SK-N-SH (cell line): ENCODE results near the gene GIPC2. TPM values are rescaled to one million over a fixed set of nuclear protein-coding genes. Genes with fewer than 3 reads are reported as not detected.

Experiments
- CTCF ChIA-PET: fragments of 300-600, 350-600 bp; formaldehyde crosslinking; extraction: SDS; loops from one replicate; lab custom pipeline; 2021; lab: Yijun Ruan, JAX
- POLR2A ChIA-PET: fragments of 350-600 bp; sonication (Branson Sonifier 250); formaldehyde crosslinking; extraction: SDS; loops from one replicate; lab custom pipeline; 2020; ENCODE audit warnings: antibody characterized with exemption, inconsistent platforms; lab: Yijun Ruan, JAX
- DNase-seq: peaks from one replicate; pipeline ENCODE4 v3.0.0; 2012
- H2AFZ ChIP-seq: fragments of 200-600 bp; sonication (generic); 2 replicates; pipeline ENCODE4 v1.8.1; 2016; ENCODE audit warnings: antibody characterized with exemption, mild to moderate bottlenecking, low read depth
- H3F3A ChIP-seq: fragments of 200-600 bp; sonication (generic); replicated peaks from 2 replicates; pipeline ENCODE3; 2016; ENCODE audit warnings: antibody characterized with exemption, mild to moderate bottlenecking; ENCODE audit not compliant: insufficient read depth
- H3K27ac ChIP-seq, 2 experiments: fragments of 200-500 bp in 1 of 2; fragments of 200-600 bp in 1 of 2; sonication (Bioruptor generic) in 1 of 2; sonication (generic), shearing (Covaris generic) in 1 of 2; 2 replicates each; pipeline versions ENCODE4 v1.5.1 to v1.6.1; 2014 to 2016; ENCODE audit warnings: low read depth in 2 of 2, inconsistent platforms in 1 of 2, low read length in 1 of 2, mild to moderate bottlenecking in 1 of 2, mixed read lengths in 1 of 2
- H3K27me3 ChIP-seq: fragments of 200-600 bp; sonication (generic), shearing (Covaris generic); 2 replicates; pipeline ENCODE4 v1.6.1; 2016; ENCODE audit warnings: mixed run types; ENCODE audit not compliant: insufficient read depth
- H3K36me3 ChIP-seq, 2 experiments: fragments of 200-500 bp in 1 of 2; fragments of 200-600 bp in 1 of 2; sonication (Bioruptor generic) in 1 of 2; sonication (generic) in 1 of 2; replicated peaks in 1 of 2; 2 replicates each; pipeline versions ENCODE3 to v1.5.1; 2014 to 2016; ENCODE audit warnings: low read length in 1 of 2, mild to moderate bottlenecking in 1 of 2; ENCODE audit not compliant: insufficient read depth in 2 of 2, control insufficient read depth in 1 of 2
- H3K4me1 ChIP-seq, 2 experiments: fragments of 200-500 bp in 1 of 2; fragments of 200-600 bp in 1 of 2; sonication (Bioruptor generic) in 1 of 2; sonication (generic), shearing (Covaris generic) in 1 of 2; 2 replicates each; pipeline versions ENCODE4 v1.5.1 to v1.6.1; 2014 to 2016; ENCODE audit warnings: low read depth in 1 of 2, low read length in 1 of 2, mixed run types in 1 of 2; ENCODE audit not compliant: insufficient read depth in 2 of 2, control insufficient read depth in 1 of 2
- H3K4me2 ChIP-seq: fragments of 200-600 bp; sonication (generic), shearing (Covaris generic); 2 replicates; pipeline ENCODE4 v1.6.1; 2017; ENCODE audit warnings: mixed run types
- H3K4me3 ChIP-seq, 2 experiments: fragments of 200-500 bp in 1 of 2; fragments of 200-600 bp in 1 of 2; sonication (Bioruptor generic) in 1 of 2; sonication (generic), shearing (Covaris generic) in 1 of 2; 2 replicates each; pipeline versions ENCODE4 v1.5.1 to v1.8.1; 2014 to 2016; ENCODE audit warnings: low read depth in 2 of 2, inconsistent platforms in 1 of 2, low read length in 1 of 2, mild to moderate bottlenecking in 1 of 2, mixed read lengths in 1 of 2, moderate library complexity in 1 of 2
- H3K79me2 ChIP-seq: fragments of 200-600 bp; sonication (generic); 2 replicates; pipeline ENCODE4 v1.8.1; 2017; ENCODE audit warnings: mild to moderate bottlenecking; ENCODE audit not compliant: insufficient read depth
- H3K9ac ChIP-seq: fragments of 200-600 bp; sonication (generic); 2 replicates; pipeline ENCODE4 v1.6.1; 2017; ENCODE audit warnings: mixed run types
- H3K9me2 ChIP-seq: fragments of 200-600 bp; sonication (generic); 2 replicates; pipeline ENCODE4 v1.6.1; 2017; ENCODE audit warnings: mixed run types
- H3K9me3 ChIP-seq: fragments of 200-600 bp; sonication (generic); 2 replicates; pipeline ENCODE4 v1.6.1; 2017; ENCODE audit warnings: mixed run types, mild to moderate bottlenecking, moderate library complexity
- H4K20me1 ChIP-seq: fragments of 200-600 bp; sonication (generic); 2 replicates; pipeline ENCODE4 v1.6.1; 2017; ENCODE audit warnings: mild to moderate bottlenecking, mixed run types; ENCODE audit not compliant: insufficient read depth
- ELF1 ChIP-seq: IDR thresholded peaks from 2 replicates; pipeline ENCODE4 v1.4.0; 2012
- EP300 ChIP-seq, 2 experiments: IDR thresholded peaks; 2 replicates each; pipeline versions ENCODE4 v1.4.0 to v1.6.1; 2012; ENCODE audit warnings: borderline replicate concordance in 1 of 2, low read depth in 1 of 2, low read length in 1 of 2
- FOXM1 ChIP-seq: IDR thresholded peaks from 2 replicates; pipeline ENCODE4 v1.4.0; 2012; ENCODE audit warnings: low read depth, mild to moderate bottlenecking
- NFIC ChIP-seq: IDR thresholded peaks from 2 replicates; pipeline ENCODE4 v1.4.0; 2012; ENCODE audit warnings: borderline replicate concordance
- NRF1 ChIP-seq: IDR thresholded peaks from 2 replicates; pipeline ENCODE4 v1.6.1; 2012; ENCODE audit warnings: low read depth, mild to moderate bottlenecking, low read length
- POLR2AphosphoS5 ChIP-seq: IDR thresholded peaks from 2 replicates; pipeline ENCODE4 v1.6.1; 2012; ENCODE audit warnings: low read depth, low read length
- RAD21 ChIP-seq: IDR thresholded peaks from 2 replicates; pipeline ENCODE4 v1.6.1; 2012; ENCODE audit warnings: mild to moderate bottlenecking, low read length
- RFX5 ChIP-seq: IDR thresholded peaks from 2 replicates; pipeline ENCODE4 v1.6.1; 2012; ENCODE audit warnings: mild to moderate bottlenecking, improper control_type of control experiment, low read length
- RXRA ChIP-seq: IDR thresholded peaks from 2 replicates; pipeline ENCODE4 v1.4.0; 2012; ENCODE audit warnings: low read depth, mild to moderate bottlenecking, borderline replicate concordance
- SIN3A ChIP-seq: IDR thresholded peaks from 2 replicates; pipeline ENCODE4 v1.6.1; 2012; ENCODE audit warnings: low read depth, mild to moderate bottlenecking, low read length, moderate library complexity, borderline replicate concordance
- SMC3 ChIP-seq: IDR thresholded peaks from 2 replicates; pipeline ENCODE4 v1.6.1; 2012; ENCODE audit warnings: low read depth, low read length, improper control_type of control experiment
- TAF1 ChIP-seq: IDR thresholded peaks from 2 replicates; pipeline ENCODE4 v1.6.1; 2012; ENCODE audit warnings: low read depth, mild to moderate bottlenecking, low read length, moderate library complexity, borderline replicate concordance
- TCF12 ChIP-seq: IDR thresholded peaks from 2 replicates; pipeline ENCODE4 v1.4.0; 2012
- TEAD4 ChIP-seq: IDR thresholded peaks from 2 replicates; pipeline ENCODE4 v1.4.0; 2012; ENCODE audit warnings: mild to moderate bottlenecking, borderline replicate concordance; ENCODE audit not compliant: insufficient read depth
- WGBS: methylation state at CpG from one replicate; pipeline ENCODE4 v1.1.6; 2017; ENCODE audit warnings: low lambda C conversion rate; 5-methylcytosine and 5-hydroxymethylcytosine counted together
- polyA plus RNA-seq, 3 experiments: library from polyadenylated mRNA; depleted of rRNA; stranded (reverse); fragments of >200 nt; gene quantifications; 2 replicates each; pipeline ENCODE4 v1.2.3, GENCODE V29; 2012
- TF ChIP-seq, protein P1 (sequence below): IDR thresholded peaks from 2 replicates; pipeline ENCODE4; 2012
- TF ChIP-seq, protein P2 (sequence below): fragments of 150-350 bp; IDR thresholded peaks from 2 replicates; pipeline ENCODE4 v1.6.1; 2017; ENCODE audit warnings: antibody characterized with exemption, low read length, low read depth, borderline replicate concordance
- TF ChIP-seq, protein P3 (sequence below): fragments of 150-350 bp; IDR thresholded peaks from 2 replicates; pipeline ENCODE4 v1.6.1; 2016; ENCODE audit warnings: mild to moderate bottlenecking, low read depth, low read length
- TF ChIP-seq, protein P4 (sequence below): IDR thresholded peaks from 2 replicates; pipeline ENCODE4 v1.4.0; 2012; ENCODE audit warnings: low read depth, borderline replicate concordance
- TF ChIP-seq, protein P5 (sequence below): IDR thresholded peaks from 2 replicates; pipeline ENCODE4 v1.6.1; 2012; ENCODE audit warnings: mild to moderate bottlenecking, low read depth, low read length, moderate library complexity

Gene GIPC2
- polyA plus RNA-seq, 1 of the 3 experiments (the other 2 are of a cell fraction): 0.02 TPM

DNA sequence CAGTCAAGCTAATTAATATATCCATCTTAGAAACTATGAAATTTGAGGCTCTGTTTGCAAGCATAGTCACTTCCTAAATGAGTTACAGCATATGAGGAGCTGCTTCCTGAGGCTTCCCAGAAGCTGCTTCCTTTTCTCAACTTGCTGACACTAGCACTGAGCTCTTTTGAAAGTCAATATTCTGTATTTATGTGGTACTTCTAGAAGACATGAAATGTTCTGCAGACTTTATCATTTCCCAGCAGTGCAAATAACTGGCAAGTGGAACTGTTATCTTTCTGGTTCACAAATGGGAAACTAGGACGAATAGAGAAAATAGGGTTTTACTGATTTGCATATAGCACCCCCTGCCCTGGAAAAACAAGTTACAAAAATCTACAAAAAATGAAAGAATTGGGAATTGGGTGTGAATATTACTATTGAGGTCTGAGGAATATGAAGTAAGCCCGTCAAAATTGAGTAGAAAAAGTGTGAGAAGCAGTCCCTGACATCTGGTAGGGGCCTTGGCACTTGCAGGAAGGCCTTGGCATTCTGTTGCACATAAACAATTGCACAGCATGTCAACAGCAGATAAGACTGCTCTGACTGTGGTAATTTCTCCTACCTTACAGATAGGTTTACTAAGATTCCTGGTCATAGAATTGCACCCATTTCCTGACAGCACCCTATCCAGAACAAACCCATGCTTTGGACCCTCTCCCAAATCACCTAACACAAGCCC is 7.1 kb downstream of the GIPC2 start:
- H3K4me1 ChIP-seq: no peaks in the 10 kb centered on the region; a peak in 1 of 4 replicates
- CTCF ChIA-PET: no interaction called here
- no peak overlapping the region for H3K27ac ChIP-seq
- no peak for DNase-seq
- TF ChIP-seq POLR2AphosphoS5 (no peak), RFX5 (no peak), RAD21 (no peak), NFIC (no peak), ELF1 (no peak)
- TF ChIP-seq, protein P1, sequence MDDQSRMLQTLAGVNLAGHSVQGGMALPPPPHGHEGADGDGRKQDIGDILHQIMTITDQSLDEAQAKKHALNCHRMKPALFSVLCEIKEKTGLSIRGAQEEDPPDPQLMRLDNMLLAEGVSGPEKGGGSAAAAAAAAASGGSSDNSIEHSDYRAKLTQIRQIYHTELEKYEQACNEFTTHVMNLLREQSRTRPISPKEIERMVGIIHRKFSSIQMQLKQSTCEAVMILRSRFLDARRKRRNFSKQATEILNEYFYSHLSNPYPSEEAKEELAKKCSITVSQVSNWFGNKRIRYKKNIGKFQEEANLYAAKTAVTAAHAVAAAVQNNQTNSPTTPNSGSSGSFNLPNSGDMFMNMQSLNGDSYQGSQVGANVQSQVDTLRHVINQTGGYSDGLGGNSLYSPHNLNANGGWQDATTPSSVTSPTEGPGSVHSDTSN: no peak
- TF ChIP-seq, protein P2, sequence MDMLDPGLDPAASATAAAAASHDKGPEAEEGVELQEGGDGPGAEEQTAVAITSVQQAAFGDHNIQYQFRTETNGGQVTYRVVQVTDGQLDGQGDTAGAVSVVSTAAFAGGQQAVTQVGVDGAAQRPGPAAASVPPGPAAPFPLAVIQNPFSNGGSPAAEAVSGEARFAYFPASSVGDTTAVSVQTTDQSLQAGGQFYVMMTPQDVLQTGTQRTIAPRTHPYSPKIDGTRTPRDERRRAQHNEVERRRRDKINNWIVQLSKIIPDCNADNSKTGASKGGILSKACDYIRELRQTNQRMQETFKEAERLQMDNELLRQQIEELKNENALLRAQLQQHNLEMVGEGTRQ: no peak
- TF ChIP-seq, protein P3, sequence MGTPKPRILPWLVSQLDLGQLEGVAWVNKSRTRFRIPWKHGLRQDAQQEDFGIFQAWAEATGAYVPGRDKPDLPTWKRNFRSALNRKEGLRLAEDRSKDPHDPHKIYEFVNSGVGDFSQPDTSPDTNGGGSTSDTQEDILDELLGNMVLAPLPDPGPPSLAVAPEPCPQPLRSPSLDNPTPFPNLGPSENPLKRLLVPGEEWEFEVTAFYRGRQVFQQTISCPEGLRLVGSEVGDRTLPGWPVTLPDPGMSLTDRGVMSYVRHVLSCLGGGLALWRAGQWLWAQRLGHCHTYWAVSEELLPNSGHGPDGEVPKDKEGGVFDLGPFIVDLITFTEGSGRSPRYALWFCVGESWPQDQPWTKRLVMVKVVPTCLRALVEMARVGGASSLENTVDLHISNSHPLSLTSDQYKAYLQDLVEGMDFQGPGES: no peak
- TF ChIP-seq, protein P4, sequence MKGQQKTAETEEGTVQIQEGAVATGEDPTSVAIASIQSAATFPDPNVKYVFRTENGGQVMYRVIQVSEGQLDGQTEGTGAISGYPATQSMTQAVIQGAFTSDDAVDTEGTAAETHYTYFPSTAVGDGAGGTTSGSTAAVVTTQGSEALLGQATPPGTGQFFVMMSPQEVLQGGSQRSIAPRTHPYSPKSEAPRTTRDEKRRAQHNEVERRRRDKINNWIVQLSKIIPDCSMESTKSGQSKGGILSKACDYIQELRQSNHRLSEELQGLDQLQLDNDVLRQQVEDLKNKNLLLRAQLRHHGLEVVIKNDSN: no peak
- no peaks in the 10 kb centered on the region for H3K9me2 ChIP-seq
- H3K27me3 ChIP-seq: no peaks in the 10 kb centered on the region
- H3K79me2 ChIP-seq: no peaks in the 10 kb centered on the region
- 82% methylated on average over 2 of the region's 2 CpGs for WGBS
- H3K9ac ChIP-seq: no peak overlapping the region
- H3K9me3 ChIP-seq: no peaks in the 10 kb centered on the region
- no peak overlapping the region for H2AFZ ChIP-seq
- H3K4me2 ChIP-seq: no peak overlapping the region
- H3K4me3 ChIP-seq: no peak overlapping the region
- POLR2A ChIA-PET: no interaction called here
- H3F3A ChIP-seq: no peaks in the 10 kb centered on the region
- no peaks in the 10 kb centered on the region for H4K20me1 ChIP-seq
- no peaks in the 10 kb centered on the region for H3K36me3 ChIP-seq

DNA sequence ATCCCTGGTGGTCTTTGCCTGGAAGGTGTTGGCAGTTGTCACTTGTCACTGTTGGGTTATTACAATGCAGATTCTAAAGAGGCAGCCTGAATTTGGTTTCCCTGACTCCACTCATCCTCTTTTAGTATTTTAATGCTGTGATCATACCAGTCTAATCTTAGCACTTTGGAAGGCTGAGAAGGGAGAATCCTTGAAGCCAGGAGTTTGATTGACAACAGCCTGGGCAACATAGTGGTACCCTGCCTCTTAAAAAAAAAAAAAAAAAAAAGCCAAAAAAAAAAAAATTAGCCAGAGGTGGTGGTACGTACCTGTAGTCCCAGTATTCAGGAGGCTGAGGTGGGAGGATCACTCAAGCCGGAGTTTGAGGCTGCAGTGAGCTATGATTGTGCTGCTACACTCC is 7.7 kb downstream of the GIPC2 start:
- no peak overlapping the region for H3K4me2 ChIP-seq
- no peaks in the 10 kb centered on the region for H3K79me2 ChIP-seq
- no peaks in the 10 kb centered on the region for H3K9me3 ChIP-seq
- WGBS: 89% methylated on average over 2 of the region's 2 CpGs
- no peaks in the 10 kb centered on the region for H4K20me1 ChIP-seq
- ChIA-PET CTCF (no interaction called here), POLR2A (no interaction called here)
- no peak overlapping the region for H3K9ac ChIP-seq
- no peaks in the 10 kb centered on the region for H3K27me3 ChIP-seq
- H3K4me3 ChIP-seq: no peak overlapping the region
- peaks cover 3% of the 10 kb centered on the region for H3F3A ChIP-seq
- H3K27ac ChIP-seq: no peak overlapping the region
- no peaks in the 10 kb centered on the region for H3K36me3 ChIP-seq
- H3K9me2 ChIP-seq: no peaks in the 10 kb centered on the region
- H3K4me1 ChIP-seq: no peaks in the 10 kb centered on the region; a peak in 1 of 4 replicates
- no peak for DNase-seq
- H2AFZ ChIP-seq: no peak overlapping the region
- no peak for TF ChIP-seq RAD21
- TF ChIP-seq SMC3: no peak
- no peak for TF ChIP-seq TCF12
- no peak for TF ChIP-seq FOXM1
- no peak for TF ChIP-seq NRF1
- TF ChIP-seq ELF1: no peak
- TF ChIP-seq, protein P5, sequence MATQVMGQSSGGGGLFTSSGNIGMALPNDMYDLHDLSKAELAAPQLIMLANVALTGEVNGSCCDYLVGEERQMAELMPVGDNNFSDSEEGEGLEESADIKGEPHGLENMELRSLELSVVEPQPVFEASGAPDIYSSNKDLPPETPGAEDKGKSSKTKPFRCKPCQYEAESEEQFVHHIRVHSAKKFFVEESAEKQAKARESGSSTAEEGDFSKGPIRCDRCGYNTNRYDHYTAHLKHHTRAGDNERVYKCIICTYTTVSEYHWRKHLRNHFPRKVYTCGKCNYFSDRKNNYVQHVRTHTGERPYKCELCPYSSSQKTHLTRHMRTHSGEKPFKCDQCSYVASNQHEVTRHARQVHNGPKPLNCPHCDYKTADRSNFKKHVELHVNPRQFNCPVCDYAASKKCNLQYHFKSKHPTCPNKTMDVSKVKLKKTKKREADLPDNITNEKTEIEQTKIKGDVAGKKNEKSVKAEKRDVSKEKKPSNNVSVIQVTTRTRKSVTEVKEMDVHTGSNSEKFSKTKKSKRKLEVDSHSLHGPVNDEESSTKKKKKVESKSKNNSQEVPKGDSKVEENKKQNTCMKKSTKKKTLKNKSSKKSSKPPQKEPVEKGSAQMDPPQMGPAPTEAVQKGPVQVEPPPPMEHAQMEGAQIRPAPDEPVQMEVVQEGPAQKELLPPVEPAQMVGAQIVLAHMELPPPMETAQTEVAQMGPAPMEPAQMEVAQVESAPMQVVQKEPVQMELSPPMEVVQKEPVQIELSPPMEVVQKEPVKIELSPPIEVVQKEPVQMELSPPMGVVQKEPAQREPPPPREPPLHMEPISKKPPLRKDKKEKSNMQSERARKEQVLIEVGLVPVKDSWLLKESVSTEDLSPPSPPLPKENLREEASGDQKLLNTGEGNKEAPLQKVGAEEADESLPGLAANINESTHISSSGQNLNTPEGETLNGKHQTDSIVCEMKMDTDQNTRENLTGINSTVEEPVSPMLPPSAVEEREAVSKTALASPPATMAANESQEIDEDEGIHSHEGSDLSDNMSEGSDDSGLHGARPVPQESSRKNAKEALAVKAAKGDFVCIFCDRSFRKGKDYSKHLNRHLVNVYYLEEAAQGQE: no peak
- TF ChIP-seq EP300 (IDR thresholded peaks at IDR 0.05; ENCODE audit: borderline replicate concordance in 1 of 2, low read depth in 1 of 2, low read length in 1 of 2): no peak
- TF ChIP-seq SIN3A: no peak
- TF ChIP-seq RXRA: no peak
- no peak for TF ChIP-seq TEAD4
- TF ChIP-seq, protein P2: no peak
- TF ChIP-seq TAF1: no peak
